ENCODE data around the gene KIAA0930. TPM values are rescaled to one million over a fixed set of nuclear protein-coding genes. Genes with fewer than 3 reads are reported as not detected.

The KIAA0930 gene
- polyA plus RNA-seq, 1 of the 3 experiments (the other 2 are of a cell fraction): 80.8 TPM

DNA sequence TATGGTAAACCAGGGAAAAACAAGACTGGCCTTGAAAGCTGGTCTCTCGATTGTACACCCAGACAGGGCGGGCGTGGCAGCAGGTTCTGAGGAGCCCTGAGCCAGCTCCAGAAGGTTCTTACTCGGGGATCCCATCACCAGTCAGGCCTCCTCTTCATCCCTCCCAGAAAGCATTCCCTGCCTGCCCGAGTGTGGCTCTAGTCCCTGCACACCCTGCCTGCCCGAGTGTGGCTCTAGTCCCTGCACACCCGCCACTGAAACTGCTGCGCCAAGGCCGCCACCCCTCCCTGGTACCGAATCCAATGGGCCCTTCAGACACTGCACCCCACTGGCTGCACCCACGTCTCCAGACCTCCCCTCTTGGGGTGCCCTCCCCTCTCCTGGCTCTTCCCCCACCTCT, 30.1 kb downstream of the KIAA0930 start:
- 87% methylated on average over 3 of the region's 11 CpGs for WGBS (ENCODE audit: low lambda C conversion rate)
- TF ChIP-seq MEF2A (IDR thresholded peaks at IDR 0.05; ENCODE audit: borderline replicate concordance, low read depth): no peak
- TF ChIP-seq TEAD4 (IDR thresholded peaks at IDR 0.05; ENCODE audit: borderline replicate concordance, insufficient read depth): no peak
- TF ChIP-seq RAD21 (IDR thresholded peaks at IDR 0.05; ENCODE audit: low read length): no peak
- no peak for TF ChIP-seq FOSL2 (IDR thresholded peaks at IDR 0.05; ENCODE audit: borderline replicate concordance, low read depth)
- no peak for TF ChIP-seq ELF1 (IDR thresholded peaks at IDR 0.05)
- no peak for TF ChIP-seq EP300 (IDR thresholded peaks at IDR 0.05; ENCODE audit: borderline replicate concordance in 1 of 2, low read depth in 1 of 2, low read length in 1 of 2)
- TF ChIP-seq, protein P1, sequence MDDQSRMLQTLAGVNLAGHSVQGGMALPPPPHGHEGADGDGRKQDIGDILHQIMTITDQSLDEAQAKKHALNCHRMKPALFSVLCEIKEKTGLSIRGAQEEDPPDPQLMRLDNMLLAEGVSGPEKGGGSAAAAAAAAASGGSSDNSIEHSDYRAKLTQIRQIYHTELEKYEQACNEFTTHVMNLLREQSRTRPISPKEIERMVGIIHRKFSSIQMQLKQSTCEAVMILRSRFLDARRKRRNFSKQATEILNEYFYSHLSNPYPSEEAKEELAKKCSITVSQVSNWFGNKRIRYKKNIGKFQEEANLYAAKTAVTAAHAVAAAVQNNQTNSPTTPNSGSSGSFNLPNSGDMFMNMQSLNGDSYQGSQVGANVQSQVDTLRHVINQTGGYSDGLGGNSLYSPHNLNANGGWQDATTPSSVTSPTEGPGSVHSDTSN (IDR thresholded peaks at IDR 0.05): no peak
- TF ChIP-seq, protein P2, sequence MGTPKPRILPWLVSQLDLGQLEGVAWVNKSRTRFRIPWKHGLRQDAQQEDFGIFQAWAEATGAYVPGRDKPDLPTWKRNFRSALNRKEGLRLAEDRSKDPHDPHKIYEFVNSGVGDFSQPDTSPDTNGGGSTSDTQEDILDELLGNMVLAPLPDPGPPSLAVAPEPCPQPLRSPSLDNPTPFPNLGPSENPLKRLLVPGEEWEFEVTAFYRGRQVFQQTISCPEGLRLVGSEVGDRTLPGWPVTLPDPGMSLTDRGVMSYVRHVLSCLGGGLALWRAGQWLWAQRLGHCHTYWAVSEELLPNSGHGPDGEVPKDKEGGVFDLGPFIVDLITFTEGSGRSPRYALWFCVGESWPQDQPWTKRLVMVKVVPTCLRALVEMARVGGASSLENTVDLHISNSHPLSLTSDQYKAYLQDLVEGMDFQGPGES (IDR thresholded peaks at IDR 0.05; ENCODE audit: low read depth, low read length): no peak
- no peak for TF ChIP-seq TAF1 (IDR thresholded peaks at IDR 0.05; ENCODE audit: borderline replicate concordance, low read depth, low read length)
- TF ChIP-seq, protein P3, sequence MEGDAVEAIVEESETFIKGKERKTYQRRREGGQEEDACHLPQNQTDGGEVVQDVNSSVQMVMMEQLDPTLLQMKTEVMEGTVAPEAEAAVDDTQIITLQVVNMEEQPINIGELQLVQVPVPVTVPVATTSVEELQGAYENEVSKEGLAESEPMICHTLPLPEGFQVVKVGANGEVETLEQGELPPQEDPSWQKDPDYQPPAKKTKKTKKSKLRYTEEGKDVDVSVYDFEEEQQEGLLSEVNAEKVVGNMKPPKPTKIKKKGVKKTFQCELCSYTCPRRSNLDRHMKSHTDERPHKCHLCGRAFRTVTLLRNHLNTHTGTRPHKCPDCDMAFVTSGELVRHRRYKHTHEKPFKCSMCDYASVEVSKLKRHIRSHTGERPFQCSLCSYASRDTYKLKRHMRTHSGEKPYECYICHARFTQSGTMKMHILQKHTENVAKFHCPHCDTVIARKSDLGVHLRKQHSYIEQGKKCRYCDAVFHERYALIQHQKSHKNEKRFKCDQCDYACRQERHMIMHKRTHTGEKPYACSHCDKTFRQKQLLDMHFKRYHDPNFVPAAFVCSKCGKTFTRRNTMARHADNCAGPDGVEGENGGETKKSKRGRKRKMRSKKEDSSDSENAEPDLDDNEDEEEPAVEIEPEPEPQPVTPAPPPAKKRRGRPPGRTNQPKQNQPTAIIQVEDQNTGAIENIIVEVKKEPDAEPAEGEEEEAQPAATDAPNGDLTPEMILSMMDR (IDR thresholded peaks at IDR 0.05): no peak
- TF ChIP-seq JUND (IDR thresholded peaks at IDR 0.05): no peak
- TF ChIP-seq, protein P4, sequence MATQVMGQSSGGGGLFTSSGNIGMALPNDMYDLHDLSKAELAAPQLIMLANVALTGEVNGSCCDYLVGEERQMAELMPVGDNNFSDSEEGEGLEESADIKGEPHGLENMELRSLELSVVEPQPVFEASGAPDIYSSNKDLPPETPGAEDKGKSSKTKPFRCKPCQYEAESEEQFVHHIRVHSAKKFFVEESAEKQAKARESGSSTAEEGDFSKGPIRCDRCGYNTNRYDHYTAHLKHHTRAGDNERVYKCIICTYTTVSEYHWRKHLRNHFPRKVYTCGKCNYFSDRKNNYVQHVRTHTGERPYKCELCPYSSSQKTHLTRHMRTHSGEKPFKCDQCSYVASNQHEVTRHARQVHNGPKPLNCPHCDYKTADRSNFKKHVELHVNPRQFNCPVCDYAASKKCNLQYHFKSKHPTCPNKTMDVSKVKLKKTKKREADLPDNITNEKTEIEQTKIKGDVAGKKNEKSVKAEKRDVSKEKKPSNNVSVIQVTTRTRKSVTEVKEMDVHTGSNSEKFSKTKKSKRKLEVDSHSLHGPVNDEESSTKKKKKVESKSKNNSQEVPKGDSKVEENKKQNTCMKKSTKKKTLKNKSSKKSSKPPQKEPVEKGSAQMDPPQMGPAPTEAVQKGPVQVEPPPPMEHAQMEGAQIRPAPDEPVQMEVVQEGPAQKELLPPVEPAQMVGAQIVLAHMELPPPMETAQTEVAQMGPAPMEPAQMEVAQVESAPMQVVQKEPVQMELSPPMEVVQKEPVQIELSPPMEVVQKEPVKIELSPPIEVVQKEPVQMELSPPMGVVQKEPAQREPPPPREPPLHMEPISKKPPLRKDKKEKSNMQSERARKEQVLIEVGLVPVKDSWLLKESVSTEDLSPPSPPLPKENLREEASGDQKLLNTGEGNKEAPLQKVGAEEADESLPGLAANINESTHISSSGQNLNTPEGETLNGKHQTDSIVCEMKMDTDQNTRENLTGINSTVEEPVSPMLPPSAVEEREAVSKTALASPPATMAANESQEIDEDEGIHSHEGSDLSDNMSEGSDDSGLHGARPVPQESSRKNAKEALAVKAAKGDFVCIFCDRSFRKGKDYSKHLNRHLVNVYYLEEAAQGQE (IDR thresholded peaks at IDR 0.05; ENCODE audit: low read depth, low read length): no peak
- no peak for TF ChIP-seq EZH2phosphoT487 (IDR thresholded peaks at IDR 0.05; ENCODE audit: borderline replicate concordance, low read depth)
- no peak for TF ChIP-seq TCF12 (IDR thresholded peaks at IDR 0.05)
- TF ChIP-seq, protein P5, sequence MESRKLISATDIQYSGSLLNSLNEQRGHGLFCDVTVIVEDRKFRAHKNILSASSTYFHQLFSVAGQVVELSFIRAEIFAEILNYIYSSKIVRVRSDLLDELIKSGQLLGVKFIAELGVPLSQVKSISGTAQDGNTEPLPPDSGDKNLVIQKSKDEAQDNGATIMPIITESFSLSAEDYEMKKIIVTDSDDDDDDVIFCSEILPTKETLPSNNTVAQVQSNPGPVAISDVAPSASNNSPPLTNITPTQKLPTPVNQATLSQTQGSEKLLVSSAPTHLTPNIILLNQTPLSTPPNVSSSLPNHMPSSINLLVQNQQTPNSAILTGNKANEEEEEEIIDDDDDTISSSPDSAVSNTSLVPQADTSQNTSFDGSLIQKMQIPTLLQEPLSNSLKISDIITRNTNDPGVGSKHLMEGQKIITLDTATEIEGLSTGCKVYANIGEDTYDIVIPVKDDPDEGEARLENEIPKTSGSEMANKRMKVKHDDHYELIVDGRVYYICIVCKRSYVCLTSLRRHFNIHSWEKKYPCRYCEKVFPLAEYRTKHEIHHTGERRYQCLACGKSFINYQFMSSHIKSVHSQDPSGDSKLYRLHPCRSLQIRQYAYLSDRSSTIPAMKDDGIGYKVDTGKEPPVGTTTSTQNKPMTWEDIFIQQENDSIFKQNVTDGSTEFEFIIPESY (IDR thresholded peaks at IDR 0.05; ENCODE audit: borderline replicate concordance, low read depth): no peak
- no peak for TF ChIP-seq RXRA (IDR thresholded peaks at IDR 0.05; ENCODE audit: borderline replicate concordance, low read depth)
- TF ChIP-seq POLR2AphosphoS5 (IDR thresholded peaks at IDR 0.05; ENCODE audit: low read depth, low read length): no peak
- Histone ChIP-seq H3K9ac (no peak overlapping the region; the same call in 1 of the 2 replicates), H4K20me1 (ENCODE audit: insufficient read depth) (peaks cover 5% of the 10 kb centered on the region; the same call in 1 of the 2 replicates), H3F3A (replicated peaks; ENCODE audit: insufficient read depth) (peaks cover 11% of the 10 kb centered on the region), H3K36me3 (replicated peaks in 1 of 2; ENCODE audit: control insufficient read depth in 1 of 2, insufficient read depth in 2 of 2, low read length in 1 of 2) (peaks cover 3 to 4% of the 10 kb centered on the region in 2 experiments), H3K4me2 (peak overlapping the region; percentile 72; the same call in 1 of the 2 replicates), H3K4me3 (ENCODE audit: low read depth in 2 of 2, low read length in 1 of 2) (no peak overlapping the region), H3K9me2 (no peaks in the 10 kb centered on the region), H3K27me3 (ENCODE audit: insufficient read depth) (no peaks in the 10 kb centered on the region), H2AFZ (ENCODE audit: low read depth) (no peak overlapping the region), H3K9me3 (no peaks in the 10 kb centered on the region), H3K4me1 (ENCODE audit: control insufficient read depth in 1 of 2, insufficient read depth in 2 of 2, low read depth in 1 of 2, low read length in 1 of 2) (peaks cover 31 to 47% of the 10 kb centered on the region in 2 experiments), H3K27ac (ENCODE audit: low read depth in 2 of 2, low read length in 1 of 2) (peak overlapping the region; percentile 78 to 84; a peak in 3 of 4 replicates), H3K79me2 (ENCODE audit: insufficient read depth) (peaks cover 44% of the 10 kb centered on the region)
- CTCF ChIA-PET: interaction anchor here (1.4 to 2.8 kb wide), 7 partner anchors 9 to 204 kb away, joined by 3 to 22 read pairs (median 4); no protein-coding TSS in a partner anchor
- POLR2A ChIA-PET: no interaction called here
- no peak for DNase-seq
